ENCODE results near the gene RAD51B.

The RAD51B gene

DNA sequence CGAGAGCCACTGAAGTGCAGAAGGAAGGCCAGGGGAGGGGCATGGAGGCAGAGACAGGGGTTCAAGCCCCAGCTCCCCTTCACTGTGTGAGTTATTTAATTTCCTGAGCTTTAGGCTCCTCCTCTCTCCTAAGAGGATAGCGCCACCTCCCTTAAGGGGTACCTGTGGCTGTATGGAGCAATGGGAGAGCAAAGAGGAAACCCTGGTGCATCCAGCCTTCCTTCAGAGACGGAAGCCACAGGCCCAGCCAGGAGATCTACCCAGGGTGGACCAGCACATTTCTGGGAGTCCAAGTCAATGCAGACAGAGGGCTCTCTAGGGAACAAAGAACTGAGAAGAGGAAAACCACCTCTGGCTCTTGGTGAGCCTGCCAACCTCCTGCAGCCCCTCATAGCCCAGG, 883.0 kb downstream of the RAD51B start:
- DNase-seq: no peak

GRCh38 chr14:68703093-68703492, 883.5 kb downstream of the RAD51B start:
- DNase-seq: peak; percentile 46 to 56

GRCh38 chr14:68704736-68705720, 885.4 kb downstream of the RAD51B start:
- peak in 1 of 2 experiments; percentile 13 for DNase-seq

GRCh38 chr14:68705741-68706283, 886.2 kb downstream of the RAD51B start:
- no peak for DNase-seq

DNA sequence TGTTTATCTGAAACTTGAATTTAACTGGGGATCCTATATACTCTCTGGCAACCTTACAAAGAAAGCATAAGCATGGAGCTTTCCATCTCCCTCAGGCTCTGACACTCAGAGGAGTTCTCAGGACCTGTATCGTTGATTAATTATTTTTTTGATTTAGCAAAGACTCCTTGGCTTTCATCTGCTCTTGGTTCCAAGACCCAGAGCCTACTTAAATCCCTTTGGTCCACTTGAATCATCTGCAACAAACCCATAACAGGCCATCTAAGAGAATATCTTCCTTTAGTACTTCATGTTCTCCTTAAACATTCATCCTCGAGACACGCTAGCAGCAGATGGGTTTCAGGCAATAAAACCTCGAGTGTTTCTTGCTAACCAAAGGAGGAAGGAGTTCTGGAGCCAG, 887.9 kb downstream of the RAD51B start:
- DNase-seq: no peak

DNA sequence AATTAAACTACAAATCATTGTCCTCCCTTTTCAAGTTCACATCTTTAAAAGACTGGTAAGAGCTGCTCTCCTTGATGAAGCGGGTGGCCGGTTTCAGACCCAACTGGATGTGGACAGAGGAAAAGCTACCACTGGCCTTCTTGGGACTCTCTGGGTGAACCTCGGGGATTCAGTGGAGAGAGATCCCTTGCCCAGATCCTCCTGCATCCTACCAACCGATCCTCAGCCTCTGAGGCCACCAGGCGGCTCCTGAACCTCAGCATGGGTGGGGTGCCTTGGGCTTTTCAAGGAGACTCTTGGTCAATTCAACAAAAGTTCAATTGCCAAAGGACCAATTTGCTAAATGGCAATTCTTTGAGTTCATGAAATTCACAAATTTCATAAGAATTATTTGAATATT, 888.8 kb downstream of the RAD51B start:
- no peak for DNase-seq

DNA sequence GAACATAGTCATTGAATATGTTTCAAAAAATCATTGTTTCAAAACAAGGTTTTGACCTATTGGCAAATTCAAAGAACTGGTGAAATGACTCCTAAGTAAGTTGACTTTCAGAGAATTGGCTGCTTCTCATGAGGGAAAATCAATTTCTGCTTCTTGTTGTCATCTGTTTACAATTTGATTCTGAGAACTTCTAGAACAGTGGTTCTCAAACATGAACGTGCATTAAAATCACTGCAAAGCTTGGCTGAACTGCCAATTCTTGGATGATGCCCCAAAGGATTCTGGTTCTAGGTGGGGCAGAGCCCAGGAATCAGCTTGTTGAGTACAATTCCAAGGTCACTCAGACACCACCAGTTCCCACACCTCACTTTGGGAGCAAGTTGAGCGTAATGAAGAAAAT, 889.4 kb downstream of the RAD51B start:
- no peak for DNase-seq

DNA sequence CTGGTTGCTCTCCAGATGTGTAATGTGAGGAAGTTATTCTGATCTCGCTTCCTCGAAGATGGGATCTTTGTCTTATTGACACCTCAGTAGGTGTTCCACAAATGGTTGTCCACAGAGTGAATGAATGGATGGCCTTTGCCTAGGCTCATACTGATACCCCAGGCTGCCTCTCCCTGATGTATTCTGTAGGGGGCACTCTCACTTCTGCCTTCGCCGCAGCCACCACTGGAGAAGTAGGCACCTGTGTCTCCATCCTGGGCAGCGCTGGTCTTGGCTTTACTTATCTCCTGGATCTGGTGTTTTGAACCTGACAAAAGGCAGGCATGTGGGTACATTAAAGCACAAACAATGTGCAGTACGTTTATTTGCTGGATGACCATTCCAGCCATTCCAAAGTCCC, 891.2 kb downstream of the RAD51B start:
- no peak for DNase-seq

DNA sequence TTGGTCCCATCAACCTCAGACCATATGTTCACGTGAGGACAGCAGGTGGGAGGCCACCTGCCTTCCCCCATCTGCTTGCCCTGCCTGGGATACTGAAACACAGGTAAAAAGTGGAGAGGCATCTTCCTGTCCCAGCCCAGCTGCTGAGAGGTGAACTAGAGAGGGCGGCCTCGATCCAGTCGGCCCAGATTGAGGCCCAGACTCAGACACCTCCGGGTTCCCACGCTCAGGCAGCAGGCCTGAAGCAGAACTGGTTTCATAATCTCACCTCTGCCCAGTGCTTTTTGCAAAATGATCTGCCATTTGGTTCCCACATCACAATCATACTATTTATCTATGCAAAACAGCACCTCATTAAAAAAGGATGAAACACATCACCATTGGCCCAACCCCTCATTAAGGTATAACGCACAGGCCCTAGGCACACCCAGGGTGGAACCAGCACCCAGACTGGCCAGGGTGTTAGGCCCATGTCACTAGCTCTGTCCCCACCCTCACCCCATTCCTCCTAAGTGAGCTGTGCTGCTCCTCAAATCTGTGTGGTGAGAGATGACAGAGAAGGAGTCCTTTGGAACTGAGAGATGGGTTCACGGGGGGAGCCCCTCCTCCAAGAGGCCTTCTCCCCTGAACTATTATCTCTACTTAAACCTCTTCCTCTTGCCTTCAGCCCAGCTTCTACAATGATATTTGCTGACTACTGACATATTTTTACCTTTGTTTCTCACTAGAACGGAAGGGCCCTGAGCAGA, 892.2 kb downstream of the RAD51B start:
- DNase-seq: no peak

DNA sequence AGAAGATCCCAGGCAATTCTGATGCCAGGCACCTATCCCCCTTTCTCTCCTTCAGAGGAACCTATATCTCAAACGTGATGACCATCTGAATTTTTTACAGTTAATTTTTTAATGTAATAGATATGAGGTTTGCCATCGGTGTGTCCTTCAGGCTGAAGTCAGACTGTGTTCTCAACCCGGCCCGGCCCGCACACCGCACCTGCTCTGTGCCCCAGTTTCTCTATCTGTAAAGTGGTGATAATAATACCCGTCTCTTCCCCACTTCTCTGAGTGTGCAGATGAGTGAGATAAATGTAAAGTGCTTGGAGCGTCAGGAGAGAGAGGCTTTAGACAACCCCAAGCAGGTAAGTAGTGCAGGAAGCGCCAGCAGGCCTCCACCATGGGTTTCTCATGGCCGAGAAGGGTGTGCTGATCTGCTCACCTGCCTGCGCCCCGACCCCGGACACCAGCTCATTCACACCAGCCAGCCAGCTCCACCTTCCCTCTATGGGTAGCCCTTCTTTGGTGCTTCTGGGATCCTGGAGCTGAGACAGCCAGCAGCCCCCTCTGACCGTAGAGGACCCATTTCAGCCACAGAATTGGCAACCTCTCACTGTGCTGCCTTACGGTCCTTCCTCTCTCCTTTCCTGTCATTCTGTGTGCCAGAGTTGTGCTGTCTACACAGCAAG, 893.3 kb downstream of the RAD51B start:
- no peak for DNase-seq

GRCh38 chr14:68713782-68714181, 894.2 kb downstream of the RAD51B start:
- no peak for DNase-seq

DNA sequence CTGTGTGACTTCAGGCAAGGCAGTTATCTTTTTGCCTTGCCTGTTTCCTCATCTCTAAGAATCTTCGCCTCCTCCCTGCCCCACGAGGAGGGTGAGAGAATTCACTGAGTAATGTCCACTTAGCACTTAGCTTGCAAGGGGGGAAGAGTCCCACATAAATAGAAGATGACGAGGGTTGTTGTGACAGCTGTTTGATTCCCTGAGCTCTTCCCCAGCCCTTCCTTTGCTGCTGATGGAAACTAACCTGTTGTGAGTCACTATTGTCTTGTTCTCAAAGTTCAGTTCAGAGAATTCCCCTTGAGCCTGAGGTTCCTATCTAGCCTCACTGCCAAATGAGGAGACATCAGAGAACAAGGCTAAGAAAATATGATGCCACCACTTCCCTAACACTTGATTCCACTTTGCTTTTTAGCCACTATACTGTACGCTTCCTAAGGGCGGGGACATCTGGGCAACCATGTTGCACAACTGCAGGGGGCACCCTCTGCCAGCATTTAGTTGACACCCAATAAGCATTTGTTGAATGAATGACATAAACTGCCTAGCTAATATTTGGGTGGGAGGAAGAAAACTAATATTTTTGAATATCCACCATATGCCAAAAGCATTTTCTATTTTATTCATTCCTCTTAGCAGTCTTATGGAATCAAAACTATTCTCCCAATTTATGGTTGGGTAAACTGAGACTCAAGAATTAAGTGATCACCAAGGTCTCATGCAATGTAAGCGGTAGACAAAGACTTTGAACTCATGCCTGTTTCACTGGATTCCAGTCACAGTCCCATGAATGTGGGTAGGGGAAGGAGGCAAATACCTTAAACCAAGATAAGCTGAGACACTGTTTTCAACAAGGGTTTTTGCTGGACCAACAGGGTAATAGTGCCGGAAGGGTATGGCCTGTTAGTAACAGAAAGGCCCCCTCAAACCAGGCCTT, 895.7 kb downstream of the RAD51B start:
- DNase-seq: no peak

DNA sequence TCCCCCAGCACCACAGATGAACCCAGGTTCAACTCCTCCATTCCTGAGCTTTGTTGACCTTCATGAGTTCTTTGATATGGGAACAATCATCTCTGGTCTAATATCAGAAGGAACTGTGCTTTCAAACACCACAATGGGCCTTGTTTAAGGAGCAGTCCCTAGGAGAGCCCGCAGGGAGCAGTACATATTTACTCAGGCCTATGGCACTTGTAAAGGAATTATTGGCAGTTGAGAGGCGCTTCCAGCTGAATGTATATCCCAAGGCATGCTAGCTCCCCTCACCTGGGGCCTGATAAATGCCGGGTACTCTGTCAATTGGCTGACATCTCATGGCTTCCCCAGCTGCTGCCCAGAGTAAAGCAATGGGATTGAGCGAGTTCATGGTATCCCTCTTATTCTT, 897.1 kb downstream of the RAD51B start:
- no peak for DNase-seq

DNA sequence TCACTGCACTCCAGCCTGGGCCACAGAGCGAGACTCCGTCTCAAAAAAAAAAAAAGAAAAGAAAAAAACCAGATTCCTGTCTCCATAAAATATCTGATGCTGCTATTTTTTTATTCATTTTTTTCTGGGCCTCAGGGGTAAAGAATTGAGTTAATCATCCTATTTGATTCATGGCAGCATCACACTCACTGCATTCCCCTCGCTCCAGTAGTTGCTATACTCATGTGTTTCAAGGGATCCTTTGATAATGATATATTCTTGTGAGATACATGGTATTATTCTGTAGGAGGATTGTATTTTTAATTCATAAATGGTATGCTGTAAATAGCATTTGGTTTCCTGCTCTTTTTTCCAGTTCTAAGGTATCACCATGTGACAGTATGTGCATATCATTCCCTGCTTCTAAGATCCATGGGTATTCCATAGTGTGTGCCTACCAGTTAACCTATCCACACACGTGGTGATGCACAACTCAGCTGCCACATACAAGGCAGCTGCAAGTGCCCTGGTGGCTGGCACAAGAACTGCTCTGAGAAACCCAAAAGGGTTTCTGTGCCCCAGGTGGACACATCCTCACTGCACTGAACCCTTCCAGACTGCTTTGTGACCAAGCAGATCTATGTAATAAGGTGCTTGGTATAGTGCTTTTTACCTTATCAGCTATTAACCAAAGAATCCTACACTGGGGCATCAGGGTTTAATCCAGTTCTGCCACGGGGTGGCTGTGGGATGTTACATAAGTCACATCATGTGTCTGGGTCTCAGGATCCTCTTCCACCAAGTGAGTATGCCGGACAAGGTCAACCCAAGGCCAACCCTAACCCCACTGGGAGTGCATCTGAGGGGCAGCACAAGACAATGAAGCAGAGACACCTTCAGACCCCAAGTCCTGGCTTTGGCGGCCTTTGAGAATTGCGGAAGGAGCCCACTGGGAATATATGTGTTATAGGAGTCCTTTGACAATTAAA, 898.7 kb downstream of the RAD51B start:
- peak in 1 of 2 experiments; percentile 39 for DNase-seq

DNA sequence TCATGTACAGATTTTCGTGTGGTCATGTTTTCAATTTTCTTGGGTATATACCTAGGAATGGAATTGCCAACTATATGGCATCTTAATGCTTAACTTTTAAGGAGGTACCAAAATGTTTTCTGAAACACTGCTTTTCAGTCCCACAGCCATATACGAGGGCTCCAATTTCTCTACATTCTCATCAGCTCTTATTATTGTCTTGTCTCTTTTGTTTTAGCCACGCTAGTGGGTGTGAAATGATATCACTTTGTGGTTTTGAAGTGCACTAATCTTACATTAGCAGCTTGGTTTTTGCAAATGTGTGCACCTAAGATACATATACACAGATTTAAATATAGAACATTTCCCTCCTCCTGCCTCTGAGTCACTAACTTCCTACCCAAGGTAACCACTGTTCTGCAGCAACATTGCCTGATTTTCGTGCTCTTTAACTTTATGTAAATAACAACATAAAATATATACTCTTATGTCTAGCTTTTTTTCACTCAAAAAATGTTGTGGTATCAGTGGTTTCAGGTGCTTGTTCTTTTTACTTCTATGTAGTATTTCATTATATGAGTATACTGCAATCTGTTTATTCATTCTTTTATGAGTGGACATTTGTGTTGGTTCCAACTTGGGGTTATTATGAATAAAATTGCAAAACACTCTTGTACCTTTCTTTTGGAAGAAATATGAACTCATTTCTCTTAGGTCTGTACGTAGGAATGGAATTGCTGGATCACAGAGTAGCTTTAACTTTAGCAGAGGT, 900.2 kb downstream of the RAD51B start:
- DNase-seq: no peak

GRCh38 chr14:68722186-68722585, 902.6 kb downstream of the RAD51B start:
- DNase-seq: no peak

DNA sequence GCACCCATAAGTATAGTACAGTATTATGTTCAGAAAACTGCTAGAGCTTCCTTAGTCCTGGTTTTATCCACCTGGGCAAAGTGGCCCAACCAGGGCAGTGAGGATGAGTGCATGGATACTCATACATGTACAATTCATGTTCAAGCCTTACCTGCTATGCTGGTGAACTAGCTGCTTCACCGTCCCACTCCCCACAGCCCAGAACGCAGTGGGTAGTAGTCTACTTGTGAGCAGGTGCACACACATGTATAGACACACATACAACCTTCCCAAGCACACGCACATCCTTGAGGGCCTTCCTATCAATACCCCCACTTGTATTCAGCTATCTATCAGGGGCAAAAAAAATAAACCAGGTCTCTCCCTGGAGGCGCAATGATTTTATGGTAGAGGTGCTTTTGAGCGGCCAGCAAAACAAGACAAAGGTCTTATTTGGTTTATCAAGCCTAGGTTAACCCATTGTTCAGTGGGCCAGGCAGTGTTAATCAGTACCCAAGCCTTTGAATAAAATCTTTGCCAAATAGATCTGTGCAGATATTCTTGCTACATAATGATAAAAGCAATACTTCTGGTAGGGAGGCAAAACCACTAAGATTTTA, 903.5 kb downstream of the RAD51B start:
- no peak for DNase-seq

DNA sequence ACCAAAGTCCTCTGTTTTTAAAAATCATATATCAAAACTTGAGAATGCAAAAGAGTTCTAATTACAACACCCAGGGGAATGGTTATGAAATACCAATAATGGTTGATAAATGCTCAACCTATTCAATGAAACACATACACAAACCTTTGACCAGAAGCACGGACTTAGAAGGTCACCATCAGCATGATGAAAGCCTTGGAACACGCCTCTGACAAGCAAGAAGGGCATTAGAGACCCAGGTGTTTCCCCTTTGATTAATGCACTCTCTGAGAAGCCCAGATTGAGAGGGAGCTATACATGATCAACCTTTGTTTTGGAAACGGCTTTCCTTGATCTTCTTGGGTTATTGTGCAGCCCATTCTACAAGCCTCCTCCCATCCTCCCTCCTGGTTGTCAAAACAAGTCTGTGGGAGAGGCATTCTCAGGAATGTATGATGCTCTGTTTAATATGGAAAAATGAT, 904.3 kb downstream of the RAD51B start:
- no peak for DNase-seq

DNA sequence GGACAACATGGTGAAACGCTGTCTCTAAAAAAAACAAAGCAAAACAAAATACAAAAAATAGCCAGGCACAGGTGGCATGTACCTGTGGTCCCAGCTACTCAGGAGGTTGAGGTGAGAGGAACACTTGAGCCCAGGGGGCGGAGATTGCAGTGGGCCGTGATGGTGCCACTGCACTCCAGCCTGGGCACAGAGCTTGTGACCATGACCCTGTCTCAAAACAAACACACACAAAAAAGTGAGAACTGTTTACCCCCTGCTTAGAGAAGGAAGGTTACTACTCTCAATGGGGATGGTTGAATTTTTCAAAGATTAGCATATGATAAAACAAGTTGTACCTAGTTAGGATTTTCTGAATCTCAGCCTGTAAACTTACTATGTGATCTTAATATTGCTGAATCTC, 905.3 kb downstream of the RAD51B start:
- DNase-seq: no peak
